Kidney (tissue), 14 donors: ENCODE measurements around the gene ARMC3. TPM values are rescaled to one million over a fixed set of nuclear protein-coding genes. Genes with fewer than 3 reads are reported as not detected.

Experiments used
- DNase-seq, 5 donors: peaks; one replicate each; pipeline ENCODE4 v3.0.0-alpha.2; 2013 to 2020
- FAIRE-seq: peaks from 2 replicates; lab custom pipeline; 2012; peaks lifted over from hg19 to GRCh38; lab: Jason Lieb, UNC
- H3K27ac ChIP-seq, 2 donors: one replicate each; pipeline ENCODE4 v1.7.0; 2013; ENCODE audit warnings: low read depth in 2 of 2, low read length in 2 of 2, inconsistent platforms in 1 of 2
- H3K27me3 ChIP-seq: one replicate; pipeline ENCODE4 v1.7.1; 2013; ENCODE audit warnings: low read length, inconsistent platforms; ENCODE audit not compliant: control insufficient read depth, insufficient read depth
- H3K36me3 ChIP-seq, 3 donors: one replicate each; pipeline versions ENCODE4 v1.7.0 to v1.7.1; 2013; ENCODE audit warnings: low read length in 3 of 3, control low read depth in 1 of 3, inconsistent platforms in 1 of 3; ENCODE audit not compliant: insufficient read depth in 3 of 3, control insufficient read depth in 2 of 3
- H3K4me1 ChIP-seq, 3 donors: one replicate each; pipeline versions ENCODE4 v1.7.0 to v1.7.1; 2013; ENCODE audit warnings: low read length in 3 of 3, inconsistent platforms in 1 of 3, low read depth in 1 of 3; ENCODE audit not compliant: control insufficient read depth in 2 of 3, insufficient read depth in 2 of 3
- H3K4me3 ChIP-seq, 3 donors: one replicate each; pipeline versions ENCODE4 v1.7.0 to v1.8.1; 2013; ENCODE audit warnings: low read length in 3 of 3, control low read depth in 1 of 3, inconsistent platforms in 1 of 3
- H3K9ac ChIP-seq, 3 donors: one replicate each; pipeline versions ENCODE4 v1.7.0 to v1.7.1; 2013; ENCODE audit warnings: low read length in 3 of 3, control low read depth in 1 of 3, inconsistent platforms in 1 of 3
- H3K9me3 ChIP-seq, 3 donors: one replicate each; pipeline versions ENCODE4 v1.7.0 to v1.7.1; 2013; ENCODE audit warnings: low read length in 3 of 3, control low read depth in 1 of 3, inconsistent platforms in 1 of 3; ENCODE audit not compliant: control insufficient read depth in 2 of 3, insufficient read depth in 1 of 3
- CTCF ChIP-seq: IDR thresholded peaks from 3 replicates; pipeline ENCODE4 v1.5.1; 2012; ENCODE audit warnings: mild to moderate bottlenecking, moderate library complexity, borderline replicate concordance; ENCODE audit not compliant: insufficient read depth; ENCODE audit errors: extremely low read depth
- intact Hi-C: fragments of 100-400 bp; cut with DNase I; formaldehyde crosslinking; loops from one replicate; pipeline ENCODE4 v1.11.1; 2022
- polyA plus RNA-seq: library from polyadenylated mRNA; stranded (reverse); fragments of 350-450 nt; fragmentation: Illumina TruSeq; extraction: RNeasy Lipid Tissue Mini Kit (QIAGEN cat#74804); gene quantifications from one replicate; pipeline ENCODE4 v1.2.3, GENCODE V29; 2014; ENCODE audit warnings: low read depth, low replicate concordance; ENCODE audit not compliant: insufficient read depth
- total RNA-seq: library from RNA; stranded (reverse); fragmentation: NEBNext Ultra II Directional; extraction: Animal tissue kit (Norgen Biotek cat#: 25700); gene quantifications from one replicate; pipeline ENCODE4 v1.2.1, GENCODE V29; 2021
- donor health status: control.
- donor health status: control.
- donor health status: control.
- donor health status: control.
- donor health status: control.
- donor health status: DM: yes; HTN: yes; CAD: no.
- donor health status: Normal renal cell carcinoma (clear cell type).

ARMC3 gene
- total and polyA plus RNA-seq, 2 donors from 2014 or later: 0.60 to 5.5 TPM

- DNase-seq: no peak
- Histone ChIP-seq H3K27ac (no peak overlapping the region), H3K36me3 (no peaks in the 10 kb centered on the region), H3K27me3 (no peaks in the 10 kb centered on the region), H3K9ac (no peak overlapping the region), H3K4me1 (no peaks in the 10 kb centered on the region), H3K4me3 (no peak overlapping the region), H3K9me3 (peaks cover 0 to 5% (median 0%) of the 10 kb centered on the region in 3 donors)
- intact Hi-C loops: no loop called here
- TF ChIP-seq CTCF: no peak
- FAIRE-seq: no peak
Measured at GRCh38 chr10:23034790-23035189, 106.9 kb downstream of the ARMC3 start.

GRCh38 chr10:23035569-23035968 lies 107.7 kb downstream of the ARMC3 start:
- no peak overlapping the region for H3K27ac ChIP-seq
- H3K27me3 ChIP-seq: no peaks in the 10 kb centered on the region
- intact Hi-C loops: no loop called here
- no peaks in the 10 kb centered on the region for H3K4me1 ChIP-seq
- H3K9ac ChIP-seq: no peak overlapping the region
- no peak overlapping the region for H3K4me3 ChIP-seq
- FAIRE-seq (no peak), DNase-seq (no peak)
- no peaks in the 10 kb centered on the region for H3K36me3 ChIP-seq
- peaks cover 0 to 5% (median 0%) of the 10 kb centered on the region in 3 donors for H3K9me3 ChIP-seq
- TF ChIP-seq CTCF: no peak

- Histone ChIP-seq H3K4me1 (no peaks in the 10 kb centered on the region), H3K9ac (no peak overlapping the region), H3K27me3 (no peaks in the 10 kb centered on the region), H3K4me3 (no peak overlapping the region), H3K27ac (no peak overlapping the region), H3K36me3 (no peaks in the 10 kb centered on the region), H3K9me3 (peaks cover 0 to 5% (median 0%) of the 10 kb centered on the region in 3 donors)
- DNase-seq (peak in 1 of 5 donors; percentile 4), FAIRE-seq (no peak)
- TF ChIP-seq CTCF: no peak
- intact Hi-C loops: no loop called here
Measured at GRCh38 chr10:23037152-23037551, 109.3 kb downstream of the ARMC3 start.

GRCh38 chr10:23037561-23037960 lies 109.7 kb downstream of the ARMC3 start:
- intact Hi-C loops: no loop called here
- H3K9me3 ChIP-seq: peaks cover 0 to 5% (median 0%) of the 10 kb centered on the region in 3 donors
- no peak for TF ChIP-seq CTCF

More at GRCh38 chr10:23037561-23037960, 109.7 kb downstream of the ARMC3 start:
- no peak overlapping the region for H3K27ac ChIP-seq
- H3K27me3 ChIP-seq: no peaks in the 10 kb centered on the region
- H3K9ac ChIP-seq: no peak overlapping the region
- H3K4me1 ChIP-seq: no peaks in the 10 kb centered on the region
- DNase-seq (no peak), FAIRE-seq (no peak)
- H3K36me3 ChIP-seq: no peaks in the 10 kb centered on the region
- H3K4me3 ChIP-seq: no peak overlapping the region
